ENCODE measurements around the gene WBP4.
"Not testable (repeated sequence)": the region's sequence is repeated elsewhere in the genome, so short reads cannot be mapped to it uniquely, and the experiment has no call there.

WBP4 gene

GRCh38 chr13:41085961-41086585, 24.8 kb downstream of the WBP4 start:
- DNase-seq = no peak

DNA sequence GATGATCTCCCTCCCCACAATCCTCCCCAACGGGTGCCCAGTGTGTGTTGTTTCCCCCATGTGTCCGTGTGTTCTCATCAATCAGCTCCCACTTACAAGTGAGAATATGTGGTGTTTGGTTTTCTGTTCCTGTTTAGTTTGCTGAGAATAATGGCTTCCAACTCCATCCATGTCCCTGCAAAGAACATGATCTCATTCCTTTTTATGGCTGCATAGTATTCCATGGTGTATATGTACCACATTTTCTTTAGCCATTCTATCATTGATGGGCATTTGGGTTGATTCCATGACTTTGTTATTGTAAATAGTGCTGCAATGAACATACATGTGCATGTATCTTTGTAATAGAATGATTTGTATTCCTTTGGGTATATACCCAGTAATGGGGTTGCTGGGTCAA, 34.4 kb downstream of the WBP4 start:
- DNase-seq = not testable (repeated sequence)

DNA sequence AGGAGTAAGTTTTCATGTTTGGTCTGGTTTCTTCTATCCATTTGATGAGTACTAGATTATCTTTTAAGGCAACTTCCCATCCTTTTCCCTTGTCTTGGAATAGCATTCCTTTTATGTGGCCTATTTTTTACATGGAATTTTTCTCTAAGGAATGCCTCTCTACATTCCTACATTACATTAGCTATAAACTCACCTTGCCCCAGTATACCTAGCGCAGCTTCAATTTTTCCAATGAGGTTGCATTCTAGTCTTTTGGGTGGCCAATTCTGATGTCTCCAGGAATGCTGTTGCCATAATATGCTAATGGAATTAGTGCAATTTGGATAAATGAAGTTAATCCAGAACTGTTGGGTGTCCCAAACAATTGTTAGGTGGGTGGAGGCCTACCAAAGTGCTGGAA, 37.5 kb downstream of the WBP4 start:
- DNase-seq = no peak

GRCh38 chr13:41099986-41100385, 38.7 kb downstream of the WBP4 start:
- no peak for DNase-seq

- no peak for DNase-seq
These were observed 45.8 kb downstream of the WBP4 start for GRCh38 chr13:41107104-41107571.

DNA sequence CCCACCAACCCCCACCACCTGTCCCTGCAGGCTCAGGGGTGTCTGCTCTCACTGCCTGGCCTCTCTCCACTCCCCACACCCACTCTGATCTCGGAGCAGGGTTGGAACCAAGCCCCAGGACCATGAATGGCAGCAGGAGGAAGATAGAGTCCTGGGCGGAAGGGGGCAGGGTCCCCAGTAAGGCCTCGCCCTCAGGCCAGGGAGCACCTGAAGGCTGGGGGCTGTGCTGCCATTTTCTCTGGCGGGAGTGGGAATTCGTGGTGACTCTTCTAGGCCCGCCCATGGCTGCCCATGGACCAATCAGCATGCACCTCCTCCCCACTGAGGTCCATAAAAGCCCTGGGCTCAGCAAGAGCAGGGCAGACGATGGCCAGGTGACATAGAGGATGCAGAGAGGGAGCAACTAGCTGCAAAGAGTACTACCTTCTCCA, 46.3 kb downstream of the WBP4 start:
- no peak for DNase-seq

- no peak for DNase-seq
These were observed 50.1 kb downstream of the WBP4 start for GRCh38 chr13:41111454-41111853.

GRCh38 chr13:41117869-41118268, 56.6 kb downstream of the WBP4 start:
- no peak for DNase-seq

DNA sequence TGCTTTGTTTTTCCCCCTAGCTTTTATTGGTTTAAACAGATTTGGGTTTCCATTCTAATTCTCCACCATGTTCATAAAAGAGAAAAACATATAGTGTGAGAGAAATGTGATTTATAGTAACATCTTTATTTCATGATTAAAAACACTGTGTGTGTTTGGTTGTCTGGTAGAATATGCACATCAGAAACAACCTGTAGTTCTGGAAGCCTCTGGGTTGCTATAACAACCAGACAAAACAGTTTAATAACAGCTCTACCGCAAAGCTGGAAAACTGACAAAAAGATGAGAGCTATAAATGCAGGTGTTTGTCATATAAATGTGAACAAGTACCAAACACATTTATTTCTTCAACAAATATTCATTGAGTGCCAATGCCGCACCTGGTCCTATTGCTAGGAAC, 61.5 kb downstream of the WBP4 start:
- peak; percentile 33 for DNase-seq

- no peak for DNase-seq
These were observed 66.4 kb downstream of the WBP4 start for GRCh38 chr13:41127701-41128100.

GRCh38 chr13:41130356-41130755, 69.0 kb downstream of the WBP4 start:
- no peak for DNase-seq

- DNase-seq = not testable (repeated sequence)
These were observed 69.9 kb downstream of the WBP4 start for GRCh38 chr13:41131189-41131588.

GRCh38 chr13:41131660-41132511, 70.6 kb downstream of the WBP4 start:
- not testable (repeated sequence) for DNase-seq

DNA sequence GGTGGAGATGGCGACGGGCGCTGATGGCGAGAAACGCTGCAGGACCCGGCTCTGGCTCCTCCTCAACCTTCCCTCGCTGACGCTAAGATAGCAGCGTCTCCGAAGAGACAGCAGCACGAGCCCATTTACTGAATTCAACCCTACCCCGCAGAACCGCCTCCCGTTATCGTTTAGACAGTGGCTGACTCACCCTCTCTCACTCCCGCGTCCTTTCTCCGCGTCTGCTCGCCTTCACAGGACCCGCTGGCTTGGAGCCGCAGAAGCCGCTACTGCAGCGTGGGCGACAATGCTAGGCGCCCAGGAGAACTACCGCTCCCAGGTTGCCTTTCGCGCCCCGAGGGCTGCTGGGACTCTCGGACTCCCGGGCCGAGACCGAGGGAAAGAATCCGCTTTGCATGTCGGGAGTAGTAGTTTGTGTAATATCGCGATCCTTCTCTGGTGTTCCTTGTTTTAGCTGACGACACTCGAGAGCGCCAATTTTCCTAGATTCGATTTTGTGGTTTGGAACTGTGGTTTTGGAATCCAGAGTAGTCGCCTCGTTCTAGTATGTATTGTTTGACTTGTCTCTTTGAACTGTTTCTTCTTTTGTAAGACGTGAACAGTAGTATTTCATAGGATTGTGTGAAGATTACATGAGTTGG, 71.3 kb downstream of the WBP4 start, which contains the start of gene KBTBD6:
Gene KBTBD6 (minus strand): TSS at position 291 of the 641 bp plus-strand sequence. CDS start 291 bp downstream, outside the sequence.
- DNase-seq = peak; percentile 94

All from RPMI8226 (cell line).